COLO829 (cell line): ENCODE measurements around the gene MYCN.
"Not testable (repeated sequence)": the region's sequence is repeated elsewhere in the genome, so short reads cannot be mapped to it uniquely, and the experiment has no call there.

Experiments
- DNase-seq: peaks from one replicate; pipeline ENCODE4 v3.0.0; 2012; ENCODE audit warnings: low spot score

MYCN gene

GRCh38 chr2:15939854-15940660 lies at the start of gene MYCN:
MYCN (plus strand) TSS chr2:15940550; CDS start chr2:15942065, 1,515 bp downstream.
- DNase-seq, result no peak

GRCh38 chr2:15890936-15891905 lies 49.1 kb upstream of the MYCN start:
- DNase-seq, result peak; percentile 17

GRCh38 chr2:15892151-15892880 lies 48.0 kb upstream of the MYCN start:
- DNase-seq, result no peak

GRCh38 chr2:15893085-15893484 lies 47.3 kb upstream of the MYCN start:
- DNase-seq, result no peak

- no peak for DNase-seq
Measured at GRCh38 chr2:15893689-15894480, 46.5 kb upstream of the MYCN start.

- DNase-seq, result no peak
Measured at GRCh38 chr2:15894481-15895144, 45.7 kb upstream of the MYCN start.

- no peak for DNase-seq
Measured at GRCh38 chr2:15895615-15896469, 44.5 kb upstream of the MYCN start.

GRCh38 chr2:15896859-15897258 lies 43.5 kb upstream of the MYCN start:
- DNase-seq, result no peak

GRCh38 chr2:15897431-15898098 lies 42.8 kb upstream of the MYCN start:
- DNase-seq, result no peak

GRCh38 chr2:15899327-15899612 lies 41.1 kb upstream of the MYCN start:
- DNase-seq, result no peak

GRCh38 chr2:15899751-15900493 lies 40.4 kb upstream of the MYCN start:
- DNase-seq, result no peak

- no peak for DNase-seq
Measured at GRCh38 chr2:15901095-15901807, 39.1 kb upstream of the MYCN start.

- no peak for DNase-seq
Measured at GRCh38 chr2:15901808-15902130, 38.6 kb upstream of the MYCN start.

- DNase-seq, result not testable (repeated sequence)
Measured at GRCh38 chr2:15903910-15904309, 36.4 kb upstream of the MYCN start.

GRCh38 chr2:15905267-15905645 lies 35.1 kb upstream of the MYCN start:
- no peak for DNase-seq

GRCh38 chr2:15905986-15906491 lies 34.3 kb upstream of the MYCN start:
- DNase-seq, result no peak

GRCh38 chr2:15906778-15907177 lies 33.6 kb upstream of the MYCN start:
- DNase-seq, result no peak
